CD14-positive monocyte (primary cell): ENCODE data around the gene SPINK1. TPM values are rescaled to one million over a fixed set of nuclear protein-coding genes. Genes with fewer than 3 reads are reported as not detected.
A peak's percentile ranks its signal among the peaks of the same experiment; 100 is the strongest.

ENCODE experiments used
- DNase-seq, 3 donors: peaks; one replicate each; pipeline ENCODE4 v3.0.0-alpha.2; 2011 to 2022
- H2AFZ ChIP-seq: 2 replicates; pipeline ENCODE4 v1.6.0; 2012; ENCODE audit warnings: mild to moderate bottlenecking, low read depth, low read length, inconsistent platforms; ENCODE audit not compliant: insufficient read depth, poor library complexity, severe bottlenecking
- H3K27ac ChIP-seq, 2 donors: 1 replicate in 1 of 2; 2 replicates in 1 of 2; pipeline ENCODE4 v1.5.1; 2012 to 2013; ENCODE audit warnings: low read length in 2 of 2, control low read depth in 1 of 2, inconsistent platforms in 1 of 2, low read depth in 1 of 2, mild to moderate bottlenecking in 1 of 2
- H3K27me3 ChIP-seq, 2 donors: one replicate each; pipeline versions ENCODE4 v1.6.0 to v1.6.1; 2011 to 2013; ENCODE audit warnings: low read length in 2 of 2; ENCODE audit not compliant: control insufficient read depth in 2 of 2, insufficient read depth in 2 of 2
- H3K36me3 ChIP-seq, 2 donors: replicated peaks in 1 of 2; 1 replicate in 1 of 2; 2 replicates in 1 of 2; pipeline versions ENCODE4 v1.5.1 to v1.6.1; 2012 to 2013; ENCODE audit warnings: low read length in 2 of 2, control low read depth in 1 of 2, inconsistent platforms in 1 of 2, mild to moderate bottlenecking in 1 of 2; ENCODE audit not compliant: insufficient read depth in 2 of 2, control insufficient read depth in 1 of 2
- H3K4me1 ChIP-seq, 2 donors: 1 replicate in 1 of 2; 2 replicates in 1 of 2; pipeline versions ENCODE4 v1.5.1 to v1.6.1; 2012 to 2013; ENCODE audit warnings: low read length in 2 of 2, control low read depth in 1 of 2, inconsistent platforms in 1 of 2, mild to moderate bottlenecking in 1 of 2, moderate library complexity in 1 of 2; ENCODE audit not compliant: insufficient read depth in 2 of 2, control insufficient read depth in 1 of 2
- H3K4me2 ChIP-seq: replicated peaks from 2 replicates; pipeline ENCODE3; 2012; ENCODE audit warnings: low read length, moderate library complexity, mild to moderate bottlenecking; ENCODE audit not compliant: poor library complexity, severe bottlenecking; ENCODE audit errors: extremely low read depth
- H3K4me3 ChIP-seq, 3 experiments: fragments of 200-600 bp in 1 of 3; sonication (generic) in 1 of 3; replicated peaks in 1 of 3; 1 replicate in 2 of 3; 2 replicates in 1 of 3; pipeline ENCODE4 v1.5.1; 2011 to 2013; ENCODE audit warnings: low read length in 3 of 3, mild to moderate bottlenecking in 3 of 3, control low read depth in 2 of 3, low read depth in 2 of 3, inconsistent platforms in 1 of 3, moderate library complexity in 1 of 3
- H3K79me2 ChIP-seq: 2 replicates; pipeline ENCODE4 v1.6.0; 2012; ENCODE audit warnings: mild to moderate bottlenecking, control low read depth, inconsistent platforms, low read length, moderate library complexity; ENCODE audit not compliant: insufficient read depth
- H3K9ac ChIP-seq: 2 replicates; pipeline ENCODE4 v1.6.0; 2017; ENCODE audit warnings: low read length, mild to moderate bottlenecking; ENCODE audit not compliant: insufficient read depth, poor library complexity, severe bottlenecking
- H3K9me3 ChIP-seq, 2 donors: replicated peaks in 1 of 2; 1 replicate in 1 of 2; 2 replicates in 1 of 2; pipeline versions ENCODE4 v1.5.1 to v1.6.1; 2012 to 2013; ENCODE audit warnings: low read length in 2 of 2, control low read depth in 1 of 2; ENCODE audit not compliant: control insufficient read depth in 1 of 2, insufficient read depth in 1 of 2
- H4K20me1 ChIP-seq: 2 replicates; pipeline ENCODE4 v1.6.0; 2012; ENCODE audit warnings: mild to moderate bottlenecking, low read length, control low read depth, moderate library complexity; ENCODE audit not compliant: insufficient read depth
- H3K27ac Mint-ChIP-seq, 7 donors: one replicate each; pipeline ENCODE4 v1.8.0; 2020; ENCODE audit warnings: mild to moderate bottlenecking in 7 of 7, mixed read lengths in 7 of 7, moderate library complexity in 6 of 7, inconsistent platforms in 2 of 7
- H3K27me3 Mint-ChIP-seq, 3 donors: one replicate each; pipeline ENCODE4 v1.8.0; 2021 to 2022; ENCODE audit warnings: low read depth in 3 of 3, mild to moderate bottlenecking in 3 of 3, mixed read lengths in 3 of 3, moderate library complexity in 3 of 3, inconsistent platforms in 1 of 3
- H3K36me3 Mint-ChIP-seq, 2 donors: one replicate each; pipeline ENCODE4 v1.8.0; 2020; ENCODE audit warnings: mixed read lengths in 2 of 2, inconsistent platforms in 1 of 2, mild to moderate bottlenecking in 1 of 2
- H3K4me1 Mint-ChIP-seq: one replicate; pipeline ENCODE4 v1.8.0; 2020; ENCODE audit warnings: mild to moderate bottlenecking, mixed read lengths
- H3K4me3 Mint-ChIP-seq, 2 donors: one replicate each; pipeline ENCODE4 v1.8.0; 2020; ENCODE audit warnings: mild to moderate bottlenecking in 2 of 2, mixed read lengths in 2 of 2, moderate library complexity in 1 of 2
- H3K9me3 Mint-ChIP-seq, 7 donors: one replicate each; pipeline ENCODE4 v1.8.0; 2020 to 2022; ENCODE audit warnings: mixed read lengths in 7 of 7, mild to moderate bottlenecking in 6 of 7, moderate library complexity in 6 of 7, inconsistent platforms in 2 of 7
- CTCF ChIP-seq: fragments of 200-600 bp; IDR thresholded peaks from one replicate; pipeline ENCODE4 v1.8.0; 2022; ENCODE audit warnings: antibody characterized with exemption, mild to moderate bottlenecking
- WGBS: methylation state at CpG from one replicate; pipeline ENCODE4 v1.1.5; 2013; ENCODE audit warnings: missing lambda C conversion rate; ENCODE audit not compliant: insufficient coverage; 5-methylcytosine and 5-hydroxymethylcytosine counted together
- intact Hi-C, 2 donors: fragments of 100-400 bp; cut with micrococcal nuclease; formaldehyde crosslinking; loops; one replicate each; pipeline versions ENCODE4 v1.15.0 to v1.15.1; 2023
- polyA plus RNA-seq, 3 donors: library from polyadenylated mRNA; depleted of rRNA in 1 of 3; unstranded in 2 of 3; stranded (reverse) in 1 of 3; fragments of 300-500 nt in 2 of 3; fragments of >200 nt in 1 of 3; fragmentation: Illumina TruSeq in 2 of 3; gene quantifications; 1 replicate in 2 of 3; 2 replicates in 1 of 3; pipeline ENCODE4 v1.2.3, GENCODE V29; 2012 to 2021

The SPINK1 gene
- polyA plus RNA-seq, 3 donors = not detected

GRCh38 chr5:147782110-147783028, 49.1 kb downstream of the SPINK1 start, which contains the start of gene JAKMIP2:
Gene JAKMIP2 (minus strand): TSS chr5:147782728. CDS start chr5:147671806, 110,922 bp downstream.
- peaks cover 0 to 4% (median 0%) of the 10 kb centered on the region in 7 donors for H3K9me3 Mint-ChIP-seq
- no peak for TF ChIP-seq CTCF
- intact Hi-C loops = no loop called here
- H3K27ac Mint-ChIP-seq = peak within 1 kb of the TSS in 2 of 7 donors; percentile 0 to 51
- peak; percentile 32 to 43 (median 35) for DNase-seq
- Histone ChIP-seq H3K4me2 (peak within 1 kb of the TSS; percentile 49), H2AFZ (peak within 1 kb of the TSS; percentile 76), H3K27me3 (no peaks in the 10 kb centered on the region), H3K4me1 (peaks cover 7 to 8% of the 10 kb centered on the region in 2 donors), H3K9ac (no peak within 1 kb of the TSS), H3K27ac (no peak within 1 kb of the TSS), H3K36me3 (no peaks in the 10 kb centered on the region), H3K4me3 (peak within 1 kb of the TSS in 2 of 3 experiments; percentile 2 to 48), H3K9me3 (no peaks in the 10 kb centered on the region), H3K79me2 (no peaks in the 10 kb centered on the region), H4K20me1 (no peaks in the 10 kb centered on the region)
- peaks cover 23% of the 10 kb centered on the region for H3K4me1 Mint-ChIP-seq
- peaks cover 0 to 5% (median 0%) of the 10 kb centered on the region in 3 donors for H3K27me3 Mint-ChIP-seq
- no peaks in the 10 kb centered on the region for H3K36me3 Mint-ChIP-seq
- WGBS = 0% methylated on average over 2 of the region's 19 CpGs
- peak within 1 kb of the TSS; percentile 75 to 90 for H3K4me3 Mint-ChIP-seq

DNA sequence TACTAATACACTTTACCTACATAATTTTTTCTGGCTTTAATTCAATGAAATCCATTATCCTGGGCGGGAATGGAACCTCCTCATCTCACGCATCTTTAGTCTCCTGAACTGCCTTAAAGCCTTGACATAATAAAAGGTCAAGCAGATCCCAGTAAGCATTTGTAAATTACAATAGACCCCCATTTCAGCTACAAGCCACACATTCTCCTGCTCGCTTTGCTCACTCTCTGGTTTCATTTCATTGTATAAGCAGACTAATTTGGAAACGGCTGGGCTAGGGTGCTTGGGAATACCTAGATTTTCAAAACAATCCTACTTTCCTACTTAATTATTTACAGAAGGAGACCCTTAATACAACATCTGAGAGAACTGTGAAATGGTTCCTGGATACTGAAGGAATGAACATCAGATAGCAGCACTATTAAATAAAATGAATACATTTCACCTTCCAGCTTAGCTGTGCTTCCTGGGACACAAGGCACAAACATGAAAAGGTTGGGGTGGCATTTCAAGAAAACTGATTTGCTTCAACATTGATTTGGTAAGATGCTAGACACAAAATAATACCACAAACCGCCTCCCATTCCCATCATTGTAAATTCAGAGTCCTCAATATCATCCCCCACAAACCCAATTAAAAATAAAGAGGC, 50.4 kb downstream of the SPINK1 start:
- Histone ChIP-seq H4K20me1 (no peaks in the 10 kb centered on the region), H2AFZ (no peak overlapping the region), H3K4me1 (peaks cover 7 to 8% of the 10 kb centered on the region in 2 donors), H3K9ac (no peak overlapping the region), H3K27ac (no peak overlapping the region), H3K79me2 (no peaks in the 10 kb centered on the region), H3K36me3 (no peaks in the 10 kb centered on the region), H3K9me3 (peaks cover 0 to 6% of the 10 kb centered on the region in 2 donors), H3K27me3 (no peaks in the 10 kb centered on the region), H3K4me2 (no peak overlapping the region), H3K4me3 (no peak overlapping the region)
- no peak overlapping the region for H3K4me3 Mint-ChIP-seq
- no peak for DNase-seq
- H3K4me1 Mint-ChIP-seq = peaks cover 20% of the 10 kb centered on the region
- TF ChIP-seq CTCF = no peak
- H3K9me3 Mint-ChIP-seq = peaks cover 0 to 4% (median 0%) of the 10 kb centered on the region in 7 donors
- 81% methylated on average over 4 of the region's 5 CpGs for WGBS
- intact Hi-C loops = no loop called here
- H3K27ac Mint-ChIP-seq = no peak overlapping the region
- H3K36me3 Mint-ChIP-seq = no peaks in the 10 kb centered on the region
- H3K27me3 Mint-ChIP-seq = peaks cover 0 to 5% (median 0%) of the 10 kb centered on the region in 3 donors
